Breast epithelium (tissue), 3 donors: Measurements from ENCODE around the gene RPS14.

Experiments
- POLR2AphosphoS5 ChIP-seq, 3 donors: sonication (generic); formaldehyde crosslinking; IDR thresholded peaks; one replicate each; pipeline ENCODE4 v1.6.1; 2017; ENCODE audit warnings: antibody characterized with exemption in 3 of 3
- TF ChIP-seq, protein P1 (sequence below), 3 donors: fragments of 450-650 bp; IDR thresholded peaks; one replicate each; pipeline ENCODE4 v1.5.1; 2016 to 2017; ENCODE audit warnings: antibody characterized with exemption in 3 of 3, mild to moderate bottlenecking in 3 of 3, moderate library complexity in 3 of 3

DNA sequence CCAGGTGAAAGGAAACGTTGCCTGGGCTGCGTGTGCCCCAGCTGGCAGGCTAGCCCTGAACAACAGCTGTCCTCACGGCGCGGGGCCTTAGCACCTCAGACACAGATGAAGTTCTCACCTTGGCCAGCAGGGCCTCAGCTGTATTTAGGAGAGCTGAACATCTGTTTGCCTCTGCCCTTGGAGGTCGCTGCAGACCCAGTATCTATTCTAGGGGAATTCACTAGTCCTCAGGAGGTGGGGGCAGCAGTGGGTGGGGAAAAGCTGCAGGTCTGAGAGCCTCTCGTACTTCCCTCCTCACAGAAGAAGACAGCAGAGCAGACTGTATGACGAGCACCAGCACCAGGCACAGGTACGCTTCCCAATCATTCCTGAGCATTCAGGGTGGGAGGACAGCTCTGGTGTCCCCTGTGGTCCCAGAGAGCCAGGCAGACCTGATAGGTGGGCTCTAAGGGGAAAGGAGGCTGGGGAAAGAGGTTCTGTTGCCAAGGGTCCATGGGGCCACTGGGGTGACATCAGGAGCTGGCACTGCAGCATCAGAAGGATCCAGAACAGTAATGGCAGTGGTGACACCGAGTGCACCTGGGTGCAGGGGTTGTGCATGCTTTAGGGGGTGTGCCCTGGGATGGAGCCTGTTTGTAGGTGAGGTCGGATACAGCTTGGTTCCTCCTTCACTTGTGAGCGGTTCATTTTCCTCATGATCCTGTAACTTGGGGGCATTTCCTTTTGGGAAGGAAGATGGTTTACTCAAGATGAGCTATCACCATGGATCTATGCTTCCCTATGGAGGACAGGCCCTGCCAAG lies 50.6 kb downstream of the RPS14 start:
- TF ChIP-seq, protein P1, sequence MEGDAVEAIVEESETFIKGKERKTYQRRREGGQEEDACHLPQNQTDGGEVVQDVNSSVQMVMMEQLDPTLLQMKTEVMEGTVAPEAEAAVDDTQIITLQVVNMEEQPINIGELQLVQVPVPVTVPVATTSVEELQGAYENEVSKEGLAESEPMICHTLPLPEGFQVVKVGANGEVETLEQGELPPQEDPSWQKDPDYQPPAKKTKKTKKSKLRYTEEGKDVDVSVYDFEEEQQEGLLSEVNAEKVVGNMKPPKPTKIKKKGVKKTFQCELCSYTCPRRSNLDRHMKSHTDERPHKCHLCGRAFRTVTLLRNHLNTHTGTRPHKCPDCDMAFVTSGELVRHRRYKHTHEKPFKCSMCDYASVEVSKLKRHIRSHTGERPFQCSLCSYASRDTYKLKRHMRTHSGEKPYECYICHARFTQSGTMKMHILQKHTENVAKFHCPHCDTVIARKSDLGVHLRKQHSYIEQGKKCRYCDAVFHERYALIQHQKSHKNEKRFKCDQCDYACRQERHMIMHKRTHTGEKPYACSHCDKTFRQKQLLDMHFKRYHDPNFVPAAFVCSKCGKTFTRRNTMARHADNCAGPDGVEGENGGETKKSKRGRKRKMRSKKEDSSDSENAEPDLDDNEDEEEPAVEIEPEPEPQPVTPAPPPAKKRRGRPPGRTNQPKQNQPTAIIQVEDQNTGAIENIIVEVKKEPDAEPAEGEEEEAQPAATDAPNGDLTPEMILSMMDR (IDR thresholded peaks at IDR 0.05) = no peak
- TF ChIP-seq POLR2AphosphoS5 (IDR thresholded peaks at IDR 0.05) = no peak
